HFF-Myc (cell line): ENCODE data around the gene HPS1.

Source experiments
- DNase-seq: peaks from one replicate; pipeline ENCODE4 v3.0.0-alpha.2; 2011; ENCODE audit warnings: low read depth; ENCODE audit errors: extremely low read depth
- H3K4me3 ChIP-seq: replicated peaks from 2 replicates; pipeline ENCODE4 v1.5.1; 2011; ENCODE audit warnings: low read depth, mild to moderate bottlenecking, control low read depth, low read length
- TF ChIP-seq, protein P1 (sequence below): IDR thresholded peaks from 2 replicates; pipeline ENCODE4 v1.5.1; 2012; ENCODE audit warnings: mild to moderate bottlenecking, low read depth, low read length, control low read depth; ENCODE audit errors: missing control alignments

HPS1 gene

DNA sequence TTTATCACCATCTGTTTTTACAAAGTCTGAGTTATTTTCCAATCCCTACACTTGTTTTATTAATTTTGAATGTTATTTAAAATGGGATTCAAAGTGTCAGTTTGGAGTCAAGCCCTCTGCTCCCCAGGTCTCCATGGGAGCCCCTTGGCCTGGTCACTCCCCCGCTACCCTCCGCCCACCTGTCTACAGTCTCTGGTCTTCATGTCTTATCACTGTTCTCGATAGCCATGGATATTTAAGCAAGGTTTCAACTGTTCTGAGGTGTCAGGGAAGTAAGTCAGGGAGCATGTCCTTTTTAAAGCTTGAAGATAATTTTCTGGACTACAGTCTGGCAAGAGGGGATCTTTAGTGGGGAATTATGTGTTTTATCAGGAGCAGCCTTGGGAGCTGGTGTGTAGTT, 19.1 kb upstream of the HPS1 start:
- H3K4me3 ChIP-seq = no peak overlapping the region
- DNase-seq = no peak
- TF ChIP-seq, protein P1, sequence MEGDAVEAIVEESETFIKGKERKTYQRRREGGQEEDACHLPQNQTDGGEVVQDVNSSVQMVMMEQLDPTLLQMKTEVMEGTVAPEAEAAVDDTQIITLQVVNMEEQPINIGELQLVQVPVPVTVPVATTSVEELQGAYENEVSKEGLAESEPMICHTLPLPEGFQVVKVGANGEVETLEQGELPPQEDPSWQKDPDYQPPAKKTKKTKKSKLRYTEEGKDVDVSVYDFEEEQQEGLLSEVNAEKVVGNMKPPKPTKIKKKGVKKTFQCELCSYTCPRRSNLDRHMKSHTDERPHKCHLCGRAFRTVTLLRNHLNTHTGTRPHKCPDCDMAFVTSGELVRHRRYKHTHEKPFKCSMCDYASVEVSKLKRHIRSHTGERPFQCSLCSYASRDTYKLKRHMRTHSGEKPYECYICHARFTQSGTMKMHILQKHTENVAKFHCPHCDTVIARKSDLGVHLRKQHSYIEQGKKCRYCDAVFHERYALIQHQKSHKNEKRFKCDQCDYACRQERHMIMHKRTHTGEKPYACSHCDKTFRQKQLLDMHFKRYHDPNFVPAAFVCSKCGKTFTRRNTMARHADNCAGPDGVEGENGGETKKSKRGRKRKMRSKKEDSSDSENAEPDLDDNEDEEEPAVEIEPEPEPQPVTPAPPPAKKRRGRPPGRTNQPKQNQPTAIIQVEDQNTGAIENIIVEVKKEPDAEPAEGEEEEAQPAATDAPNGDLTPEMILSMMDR = no peak

DNA sequence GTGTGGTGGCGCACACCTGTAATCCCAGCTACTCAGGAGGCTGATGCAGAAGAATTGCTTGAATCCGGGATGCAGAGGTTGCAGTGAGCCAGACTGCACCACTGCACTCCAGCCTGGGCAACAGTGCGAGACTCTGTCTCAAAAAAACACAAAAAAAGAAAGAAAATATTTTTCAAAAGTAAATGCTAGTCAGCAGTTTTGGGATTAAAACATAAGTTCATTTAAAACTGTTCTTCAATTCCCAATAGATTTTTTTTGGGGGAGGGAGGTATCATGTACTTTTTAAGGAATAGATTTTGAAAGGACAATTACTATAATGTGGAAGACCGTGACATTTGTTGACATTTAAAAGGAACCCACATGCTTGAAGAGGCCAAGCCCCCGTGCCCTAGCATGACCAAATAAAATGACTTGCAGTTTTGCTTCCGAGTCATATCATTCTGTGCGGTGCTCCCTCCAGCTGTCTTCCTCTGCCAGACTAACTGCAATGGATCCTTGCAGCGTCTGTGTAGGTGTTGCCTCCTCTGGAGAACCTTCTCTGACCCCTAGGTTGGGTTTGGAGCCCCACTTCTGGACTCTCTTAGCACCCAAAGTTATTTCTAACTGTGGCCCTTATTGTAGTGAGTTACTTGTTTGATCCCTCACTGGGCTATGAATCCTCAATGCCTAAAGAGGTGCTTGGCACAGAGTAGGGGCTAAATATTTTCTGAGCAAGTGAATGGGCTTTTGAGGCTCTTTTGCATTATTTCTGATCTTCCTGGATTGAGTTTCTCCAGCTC, 17.4 kb upstream of the HPS1 start:
- DNase-seq = no peak
- no peak overlapping the region for H3K4me3 ChIP-seq
- TF ChIP-seq, protein P1 = no peak

DNA sequence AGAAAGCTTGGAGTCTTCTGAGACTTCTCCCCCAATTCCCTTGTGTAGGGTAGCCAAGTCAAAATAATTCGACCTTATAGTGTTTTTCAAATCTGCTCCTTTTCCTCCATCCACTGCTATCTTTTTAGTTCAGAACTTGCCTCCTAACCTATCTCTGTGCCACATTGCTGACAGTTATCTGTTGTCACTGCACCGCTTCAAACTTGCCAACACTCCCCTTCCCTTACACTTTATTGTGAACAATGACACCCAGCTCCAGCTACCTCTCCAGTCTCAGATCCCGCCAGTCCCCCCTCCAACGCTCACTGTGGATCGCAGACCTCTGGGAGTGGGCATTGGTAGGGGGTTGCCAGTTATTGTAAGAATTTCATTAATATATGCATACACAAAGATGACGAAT, 16.3 kb upstream of the HPS1 start:
- DNase-seq = no peak
- TF ChIP-seq, protein P1 = no peak

DNA sequence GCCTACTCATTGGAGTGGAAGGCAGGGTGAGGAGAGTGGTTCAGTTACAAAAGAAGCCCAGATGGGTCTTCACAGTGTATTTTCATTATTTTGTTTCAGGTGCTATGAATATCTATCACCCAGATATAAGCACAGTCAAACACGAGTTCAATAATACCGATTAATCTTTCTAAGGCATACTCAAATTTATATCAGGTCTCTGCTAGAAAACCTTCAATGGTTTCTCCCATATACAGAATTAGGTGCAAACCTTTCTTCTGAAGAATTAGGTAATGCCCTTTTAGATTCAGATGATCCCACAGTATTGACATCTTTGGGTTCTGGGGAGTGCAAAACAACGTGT, 14.7 kb upstream of the HPS1 start:
- TF ChIP-seq, protein P1 = no peak
- H3K4me3 ChIP-seq = no peak overlapping the region
- no peak for DNase-seq

More for the DNA sequence above, 16.3 kb upstream of the HPS1 start:
- H3K4me3 ChIP-seq = no peak overlapping the region

DNA sequence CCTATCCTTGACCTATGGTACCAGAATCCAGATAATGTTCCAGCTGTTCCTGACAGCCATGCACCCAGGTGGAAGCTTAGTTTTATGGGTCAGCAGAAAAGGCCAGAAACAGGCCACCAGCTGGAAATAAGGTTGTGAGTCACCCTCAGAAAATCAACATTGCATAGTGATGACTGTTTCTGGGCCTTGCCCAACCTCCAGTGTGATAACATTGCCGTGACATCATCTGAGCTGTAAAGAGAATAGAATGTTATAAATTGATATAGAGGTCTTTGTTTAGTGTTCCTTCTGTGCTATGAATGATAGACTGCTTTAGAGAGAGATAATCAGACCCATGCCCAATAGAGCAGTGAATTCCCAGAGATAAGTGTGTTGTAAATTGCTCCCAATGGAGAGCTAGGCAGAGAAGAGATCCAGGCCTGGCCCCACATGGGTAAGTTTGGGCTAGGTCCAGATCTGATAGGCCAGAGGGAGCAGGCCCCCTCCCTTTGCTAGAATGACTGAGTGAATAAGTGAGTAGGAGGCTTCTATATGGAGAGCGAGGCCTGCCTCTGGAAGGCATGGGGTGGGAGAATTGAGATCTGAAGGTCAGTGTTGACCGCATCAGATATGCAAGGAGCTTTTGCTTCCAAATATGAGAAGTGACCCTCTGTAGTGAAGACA, 14.2 kb upstream of the HPS1 start:
- DNase-seq = peak; percentile 75
- no peak overlapping the region for H3K4me3 ChIP-seq

DNA sequence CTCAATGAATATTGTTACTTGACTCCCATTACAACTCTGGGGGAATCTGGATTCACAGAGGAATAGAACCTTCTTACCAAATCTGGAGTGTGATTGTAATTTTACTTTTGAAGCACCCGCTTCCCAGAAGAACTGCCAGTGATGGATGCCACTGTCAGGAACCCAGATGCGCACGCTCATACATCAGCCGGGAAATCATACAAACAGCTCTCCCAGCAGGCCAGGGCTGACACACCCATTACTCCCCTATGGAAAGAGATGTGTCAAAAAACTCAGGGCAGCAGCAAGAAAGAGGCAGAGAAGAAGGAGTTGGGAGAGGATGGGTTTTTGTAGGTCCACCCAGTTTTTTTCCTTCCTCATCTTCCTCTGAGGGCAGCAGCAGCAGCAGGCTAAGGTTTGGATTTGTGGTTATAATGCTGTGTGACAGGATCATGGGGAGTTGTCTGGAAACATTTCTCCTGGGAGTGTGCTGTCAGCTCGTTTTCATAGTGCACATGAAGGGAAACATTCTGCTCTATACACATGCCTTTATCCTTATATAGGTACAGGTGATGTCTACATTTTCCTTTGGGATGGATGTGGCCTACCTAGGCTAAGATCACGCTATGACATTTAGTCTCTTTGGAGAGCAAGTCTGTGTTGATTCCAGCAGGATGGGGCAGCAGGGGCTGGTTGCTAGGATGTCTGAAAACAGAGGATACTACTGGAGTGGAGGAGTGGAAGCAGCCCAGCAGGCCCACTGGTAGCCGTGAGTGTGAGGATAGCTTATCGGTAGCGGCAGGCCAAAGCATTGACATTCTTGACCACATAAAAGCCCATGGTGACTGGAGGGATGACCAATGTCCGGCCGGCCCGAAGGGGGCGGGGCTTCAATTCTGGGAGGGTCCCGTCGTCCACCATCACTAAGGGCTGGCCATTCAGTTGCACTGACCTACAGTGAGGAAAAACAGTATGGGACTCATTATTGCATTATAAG, 12.4 kb upstream of the HPS1 start:
- TF ChIP-seq, protein P1 = no peak
- DNase-seq = no peak
- H3K4me3 ChIP-seq = no peak overlapping the region

More for the DNA sequence above, 14.2 kb upstream of the HPS1 start:
- TF ChIP-seq, protein P1 = no peak
